BE2C (cell line): Measurements from ENCODE around the gene IGLL5.

Experiments
- DNase-seq: peaks from one replicate; pipeline ENCODE4 v3.0.0-alpha.2; 2020
- H3K27me3 ChIP-seq: fragments of 250-450 bp; sonication (Bioruptor Pico); 2 replicates; pipeline ENCODE4 v1.5.1; 2020; ENCODE audit warnings: mild to moderate bottlenecking
- H3K36me3 ChIP-seq: fragments of 250-450 bp; sonication (Bioruptor Pico); 2 replicates; pipeline ENCODE4 v1.5.1; 2020; ENCODE audit warnings: mild to moderate bottlenecking
- H3K4me1 ChIP-seq: fragments of 250-450 bp; sonication (Bioruptor Pico); 2 replicates; pipeline ENCODE4 v1.5.1; 2020
- H3K4me3 ChIP-seq: 2 replicates; pipeline ENCODE4 v1.5.1; 2011; ENCODE audit warnings: low read depth, low read length
- H3K9me3 ChIP-seq: fragments of 250-450 bp; sonication (Bioruptor Pico); 2 replicates; pipeline ENCODE4 v1.5.1; 2020
- TF ChIP-seq, protein P1 (sequence below): IDR thresholded peaks from 2 replicates; pipeline ENCODE4 v1.5.1; 2012; ENCODE audit warnings: mild to moderate bottlenecking, low read depth, low read length

IGLL5 gene

DNA sequence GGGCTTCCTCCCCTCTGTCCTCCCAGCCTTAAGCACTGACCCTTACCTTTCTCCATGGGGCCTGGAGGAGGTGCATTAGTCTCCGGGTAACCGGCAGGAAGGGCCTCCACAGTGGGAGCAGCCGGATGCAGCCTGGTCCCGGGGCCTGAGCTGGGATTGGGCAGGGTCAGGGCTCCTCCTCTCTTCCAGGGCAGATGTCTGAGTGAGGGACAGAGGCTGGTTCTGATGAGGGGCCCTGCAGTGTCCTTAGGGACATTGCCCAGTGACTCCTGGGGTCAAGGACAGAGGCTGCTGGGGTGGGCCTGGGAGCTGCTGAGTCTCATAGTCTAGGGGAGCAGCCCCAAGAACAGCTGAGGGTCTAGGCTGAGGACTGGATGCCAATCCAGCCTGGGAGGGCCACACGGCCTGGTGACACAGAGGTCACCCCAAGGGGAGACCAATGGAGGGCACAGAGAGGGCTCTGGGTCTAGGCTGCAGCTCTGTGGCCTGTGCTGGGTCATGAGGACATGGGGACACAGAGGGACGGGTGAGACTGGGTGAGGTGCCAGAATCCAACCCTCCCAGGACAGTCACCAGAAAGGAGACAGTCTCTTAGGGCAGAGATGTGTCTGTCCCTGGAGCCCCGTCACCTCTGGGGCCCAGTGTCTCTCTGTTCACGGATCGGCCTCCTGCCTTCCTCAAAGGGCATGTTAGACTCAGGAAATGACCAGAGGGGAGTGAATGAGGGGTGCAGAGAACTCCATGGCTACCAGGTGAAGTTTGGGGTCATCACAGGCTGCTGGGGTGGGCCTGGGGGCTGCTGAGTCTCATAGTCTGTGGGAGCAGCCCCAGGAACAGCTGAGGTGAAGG lies 6.5 kb downstream of the IGLL5 start:
- no peaks in the 10 kb centered on the region for H3K9me3 ChIP-seq
- H3K36me3 ChIP-seq: no peaks in the 10 kb centered on the region
- TF ChIP-seq, protein P1, sequence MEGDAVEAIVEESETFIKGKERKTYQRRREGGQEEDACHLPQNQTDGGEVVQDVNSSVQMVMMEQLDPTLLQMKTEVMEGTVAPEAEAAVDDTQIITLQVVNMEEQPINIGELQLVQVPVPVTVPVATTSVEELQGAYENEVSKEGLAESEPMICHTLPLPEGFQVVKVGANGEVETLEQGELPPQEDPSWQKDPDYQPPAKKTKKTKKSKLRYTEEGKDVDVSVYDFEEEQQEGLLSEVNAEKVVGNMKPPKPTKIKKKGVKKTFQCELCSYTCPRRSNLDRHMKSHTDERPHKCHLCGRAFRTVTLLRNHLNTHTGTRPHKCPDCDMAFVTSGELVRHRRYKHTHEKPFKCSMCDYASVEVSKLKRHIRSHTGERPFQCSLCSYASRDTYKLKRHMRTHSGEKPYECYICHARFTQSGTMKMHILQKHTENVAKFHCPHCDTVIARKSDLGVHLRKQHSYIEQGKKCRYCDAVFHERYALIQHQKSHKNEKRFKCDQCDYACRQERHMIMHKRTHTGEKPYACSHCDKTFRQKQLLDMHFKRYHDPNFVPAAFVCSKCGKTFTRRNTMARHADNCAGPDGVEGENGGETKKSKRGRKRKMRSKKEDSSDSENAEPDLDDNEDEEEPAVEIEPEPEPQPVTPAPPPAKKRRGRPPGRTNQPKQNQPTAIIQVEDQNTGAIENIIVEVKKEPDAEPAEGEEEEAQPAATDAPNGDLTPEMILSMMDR: no peak
- H3K27me3 ChIP-seq: peaks cover 29% of the 10 kb centered on the region
- DNase-seq: no peak
- no peaks in the 10 kb centered on the region for H3K4me1 ChIP-seq
- H3K4me3 ChIP-seq: no peak overlapping the region

DNA sequence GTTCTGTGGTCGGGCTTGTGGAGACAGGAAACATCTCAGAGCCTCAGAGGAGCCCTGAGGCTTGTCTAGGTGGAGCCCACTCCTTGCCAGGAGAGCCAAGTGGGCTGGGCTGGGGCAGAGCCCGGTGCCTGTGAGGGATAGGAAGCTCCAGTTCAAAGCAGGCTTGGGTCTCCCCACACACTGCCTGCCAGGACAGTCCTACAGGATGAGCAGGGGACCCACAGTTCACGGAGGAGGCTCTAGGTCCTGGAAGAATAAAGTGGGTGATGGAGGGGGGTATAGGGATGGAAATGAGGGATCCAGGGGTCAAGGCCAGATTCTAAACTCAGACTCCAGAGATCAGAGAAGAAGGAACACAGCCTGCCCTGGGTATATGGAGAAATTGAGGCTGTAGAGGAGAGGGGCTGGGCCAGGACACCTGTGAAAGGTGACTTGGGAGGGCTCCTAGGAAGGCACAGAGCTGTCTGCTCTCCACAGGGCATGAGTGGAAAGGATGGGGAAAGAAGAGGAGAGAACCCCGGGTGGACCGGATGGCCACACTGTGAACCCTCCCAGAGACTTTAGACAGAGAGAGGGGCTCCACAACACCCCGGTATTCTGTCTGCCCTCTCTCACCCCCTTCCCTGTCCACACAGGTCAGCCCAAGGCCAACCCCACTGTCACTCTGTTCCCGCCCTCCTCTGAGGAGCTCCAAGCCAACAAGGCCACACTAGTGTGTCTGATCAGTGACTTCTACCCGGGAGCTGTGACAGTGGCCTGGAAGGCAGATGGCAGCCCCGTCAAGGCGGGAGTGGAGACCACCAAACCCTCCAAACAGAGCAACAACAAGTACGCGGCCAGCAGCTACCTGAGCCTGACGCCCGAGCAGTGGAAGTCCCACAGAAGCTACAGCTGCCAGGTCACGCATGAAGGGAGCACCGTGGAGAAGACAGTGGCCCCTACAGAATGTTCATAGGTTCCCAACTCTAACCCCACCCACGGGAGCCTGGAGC lies 7.4 kb downstream of the IGLL5 start:
- no peaks in the 10 kb centered on the region for H3K9me3 ChIP-seq
- no peaks in the 10 kb centered on the region for H3K4me1 ChIP-seq
- TF ChIP-seq, protein P1: no peak
- H3K36me3 ChIP-seq: no peaks in the 10 kb centered on the region
- no peak for DNase-seq
- H3K4me3 ChIP-seq: no peak overlapping the region
- H3K27me3 ChIP-seq: peaks cover 29% of the 10 kb centered on the region

DNA sequence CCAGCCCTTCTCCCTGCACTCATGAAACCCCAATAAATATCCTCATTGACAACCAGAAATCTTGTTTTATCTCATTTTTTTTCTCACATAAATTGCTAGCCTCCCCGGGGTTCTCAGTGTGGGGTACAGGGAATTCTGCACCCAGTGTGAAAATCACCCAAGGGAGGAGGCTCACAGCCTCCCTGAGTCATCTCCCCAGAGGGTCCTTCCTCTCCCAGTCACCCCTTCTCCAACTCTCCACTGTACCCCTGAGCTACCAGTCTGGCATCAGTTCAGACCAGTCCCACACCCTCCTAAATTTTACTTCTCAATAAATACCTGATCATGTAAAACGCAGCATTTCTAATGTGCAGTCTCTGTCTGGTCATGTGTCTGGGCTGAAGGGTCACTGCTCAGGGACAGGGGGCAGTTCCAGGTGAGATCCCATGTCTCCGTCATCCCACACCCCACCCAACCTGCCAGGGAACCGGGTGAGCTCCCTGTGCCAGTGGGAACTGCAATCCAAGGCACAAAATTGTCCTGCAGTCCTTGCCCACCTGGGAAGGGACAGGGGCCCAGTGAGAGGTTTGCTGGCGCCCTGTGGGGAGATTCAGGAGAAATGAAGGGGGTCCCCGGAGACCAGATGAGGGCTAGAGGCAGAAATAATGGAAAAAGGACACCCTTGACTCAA lies 8.3 kb downstream of the IGLL5 start:
- Histone ChIP-seq H3K9me3 (no peaks in the 10 kb centered on the region), H3K27me3 (peaks cover 20% of the 10 kb centered on the region), H3K4me1 (no peaks in the 10 kb centered on the region), H3K4me3 (no peak overlapping the region), H3K36me3 (no peaks in the 10 kb centered on the region)
- no peak for DNase-seq
- TF ChIP-seq, protein P1: no peak

DNA sequence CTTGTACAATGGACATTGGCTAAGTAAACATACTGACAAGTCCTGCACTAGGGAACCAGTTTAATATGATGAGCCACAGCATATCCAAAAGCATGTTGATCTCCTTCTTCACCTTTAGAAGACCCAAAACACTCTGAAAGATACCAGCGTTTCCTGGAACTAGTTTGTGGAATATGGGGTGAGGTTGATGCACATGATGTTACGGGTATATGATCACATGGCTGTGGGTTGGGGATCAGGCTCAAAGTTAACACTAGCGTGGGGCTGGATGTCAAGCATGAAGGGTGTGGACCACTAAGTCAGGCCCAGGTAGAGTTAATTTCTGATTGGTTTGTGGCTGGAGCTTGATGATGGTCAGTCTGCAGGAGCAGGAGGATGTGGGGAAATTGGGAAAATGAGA lies 9.0 kb downstream of the IGLL5 start:
- H3K9me3 ChIP-seq: no peaks in the 10 kb centered on the region
- H3K27me3 ChIP-seq: peaks cover 14% of the 10 kb centered on the region
- TF ChIP-seq, protein P1: no peak
- H3K4me3 ChIP-seq: no peak overlapping the region
- DNase-seq: no peak
- H3K36me3 ChIP-seq: no peaks in the 10 kb centered on the region
- no peaks in the 10 kb centered on the region for H3K4me1 ChIP-seq

DNA sequence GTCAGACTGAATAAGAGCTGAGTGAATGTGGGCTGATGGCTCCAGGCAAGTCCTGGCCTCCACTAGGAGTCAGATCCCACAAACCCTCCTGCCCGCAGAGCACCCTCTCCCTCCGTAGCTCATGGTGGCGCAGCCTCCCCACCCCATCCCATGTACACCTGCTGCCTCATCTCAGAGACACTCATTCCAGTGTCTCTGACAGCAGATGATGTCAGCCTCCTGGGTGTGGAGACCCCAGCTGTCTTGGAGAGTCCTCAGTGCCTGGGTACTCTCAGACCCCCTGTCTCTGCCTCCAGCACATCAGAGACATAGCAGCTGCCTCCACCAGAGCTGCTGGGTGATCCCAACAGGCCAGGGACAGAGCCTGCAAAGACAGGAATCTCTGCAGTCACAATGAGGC lies 9.5 kb downstream of the IGLL5 start:
- TF ChIP-seq, protein P1: no peak
- H3K36me3 ChIP-seq: no peaks in the 10 kb centered on the region
- no peak for DNase-seq
- no peaks in the 10 kb centered on the region for H3K9me3 ChIP-seq
- H3K4me1 ChIP-seq: no peaks in the 10 kb centered on the region
- peaks cover 12% of the 10 kb centered on the region for H3K27me3 ChIP-seq
- no peak overlapping the region for H3K4me3 ChIP-seq
